ENCODE results near the gene RAD51B.

DNA sequence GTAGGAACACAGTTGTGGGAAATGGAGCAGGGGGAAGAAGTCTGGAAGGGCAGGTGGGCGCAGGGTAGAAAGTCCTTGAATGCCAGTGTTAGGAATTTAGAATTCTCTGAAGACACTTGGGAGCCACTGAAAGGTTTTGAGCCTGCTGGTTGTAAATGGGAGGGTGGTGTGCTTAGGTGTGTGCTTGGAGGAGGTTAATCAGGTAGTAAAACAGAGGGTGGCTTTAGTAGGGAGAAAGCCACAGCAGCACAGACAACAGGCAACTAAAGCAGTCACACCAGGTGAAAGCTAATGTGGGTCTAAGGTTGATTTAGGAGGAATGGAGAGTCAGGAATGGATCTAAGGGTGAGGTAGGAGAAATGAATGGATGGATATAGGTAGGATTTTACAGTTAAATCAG, 588.2 kb downstream of the RAD51B start:
- TF ChIP-seq, protein P1, sequence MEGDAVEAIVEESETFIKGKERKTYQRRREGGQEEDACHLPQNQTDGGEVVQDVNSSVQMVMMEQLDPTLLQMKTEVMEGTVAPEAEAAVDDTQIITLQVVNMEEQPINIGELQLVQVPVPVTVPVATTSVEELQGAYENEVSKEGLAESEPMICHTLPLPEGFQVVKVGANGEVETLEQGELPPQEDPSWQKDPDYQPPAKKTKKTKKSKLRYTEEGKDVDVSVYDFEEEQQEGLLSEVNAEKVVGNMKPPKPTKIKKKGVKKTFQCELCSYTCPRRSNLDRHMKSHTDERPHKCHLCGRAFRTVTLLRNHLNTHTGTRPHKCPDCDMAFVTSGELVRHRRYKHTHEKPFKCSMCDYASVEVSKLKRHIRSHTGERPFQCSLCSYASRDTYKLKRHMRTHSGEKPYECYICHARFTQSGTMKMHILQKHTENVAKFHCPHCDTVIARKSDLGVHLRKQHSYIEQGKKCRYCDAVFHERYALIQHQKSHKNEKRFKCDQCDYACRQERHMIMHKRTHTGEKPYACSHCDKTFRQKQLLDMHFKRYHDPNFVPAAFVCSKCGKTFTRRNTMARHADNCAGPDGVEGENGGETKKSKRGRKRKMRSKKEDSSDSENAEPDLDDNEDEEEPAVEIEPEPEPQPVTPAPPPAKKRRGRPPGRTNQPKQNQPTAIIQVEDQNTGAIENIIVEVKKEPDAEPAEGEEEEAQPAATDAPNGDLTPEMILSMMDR (IDR thresholded peaks at IDR 0.05) = no peak
- TF ChIP-seq POLR2A (IDR thresholded peaks at IDR 0.05) (no peak), EP300 (IDR thresholded peaks at IDR 0.05) (no peak), POLR2AphosphoS5 (IDR thresholded peaks at IDR 0.05) (no peak)
